ENCODE measurements around the gene RNF138.
"Not testable (repeated sequence)": the region's sequence is repeated elsewhere in the genome, so short reads cannot be mapped to it uniquely, and the experiment has no call there.

RNF138 gene

GRCh38 chr18:32173654-32174053 lies 82.0 kb downstream of the RNF138 start:
- no peak for DNase-seq (ENCODE audit: low read depth in 3 of 3)

DNA sequence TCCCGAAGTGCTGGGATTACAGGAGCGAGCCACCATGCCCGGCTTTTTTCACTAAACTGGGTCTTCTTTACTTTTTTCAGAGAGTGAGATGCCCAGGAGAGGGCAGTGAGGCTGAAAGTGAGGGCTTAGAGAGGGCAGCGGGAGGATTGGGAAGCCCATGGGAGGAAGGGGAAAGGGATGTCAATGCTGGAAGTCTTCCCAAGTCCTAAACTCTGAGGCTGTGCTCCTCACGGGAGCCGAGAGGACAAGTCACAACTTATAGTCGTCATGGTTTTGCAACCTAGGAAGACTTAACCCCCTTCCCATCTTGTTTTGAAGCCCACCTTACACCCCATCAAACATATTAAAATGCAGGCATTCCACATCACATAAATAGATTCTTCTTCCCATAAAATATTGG lies 83.0 kb downstream of the RNF138 start:
- no peak for DNase-seq (ENCODE audit: low read depth in 3 of 3)

- DNase-seq (ENCODE audit: low read depth in 3 of 3) = no peak
These were observed 83.6 kb downstream of the RNF138 start for GRCh38 chr18:32175265-32175664.

GRCh38 chr18:32176745-32177144 lies 85.1 kb downstream of the RNF138 start:
- not testable (repeated sequence) for DNase-seq (ENCODE audit: low read depth in 3 of 3)

DNA sequence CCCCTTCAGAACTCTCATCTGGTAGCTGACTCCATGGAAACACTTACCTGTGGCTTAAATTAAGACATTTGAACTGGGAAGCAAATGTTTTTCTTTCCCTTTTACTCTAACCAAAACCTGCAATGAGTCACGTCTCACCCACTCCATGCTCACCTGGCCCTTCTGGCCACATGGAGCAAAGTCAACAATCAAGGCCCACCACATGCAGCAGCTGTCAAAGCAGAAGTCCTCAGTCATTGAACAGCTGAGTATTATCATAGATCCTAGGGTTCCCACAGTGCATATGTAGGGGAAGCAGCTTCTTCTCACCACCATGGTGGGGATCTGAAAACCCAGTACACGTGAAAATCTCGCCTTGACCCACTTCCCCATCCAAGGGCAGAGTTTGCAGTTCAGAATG lies 85.9 kb downstream of the RNF138 start:
- DNase-seq (ENCODE audit: low read depth in 3 of 3) = no peak

Measured in stimulated activated CD4-positive, alpha-beta T cell treated with anti-CD3 and anti-CD28 coated beads, TNF-alpha, amount 100 ng/mL, for 48 hours (primary cell).